T-helper 17 cell (primary cell): ENCODE measurements around the gene LRCOL1. TPM values are rescaled to one million over a fixed set of nuclear protein-coding genes. Genes with fewer than 3 reads are reported as not detected.

Source experiments
- ATAC-seq: fragments of 150-1000 bp; cut with Tn5 transposase; 2 replicates; pipeline ENCODE4 v1.10.0; 2021; ENCODE audit warnings: mild to moderate bottlenecking, moderate library complexity
- DNase-seq, 3 donors: peaks; one replicate each; pipeline versions ENCODE4 v3.0.0 to v3.0.0-alpha.2; 2020 to 2021
- H3K9me3 ChIP-seq: one replicate; pipeline ENCODE4 v1.7.0; 2013; ENCODE audit warnings: low read length, mild to moderate bottlenecking; ENCODE audit not compliant: control insufficient read depth, poor library complexity, severe bottlenecking
- H3K27ac Mint-ChIP-seq: one replicate; pipeline ENCODE4 v1.8.0; 2022; ENCODE audit warnings: mild to moderate bottlenecking, moderate library complexity, mixed read lengths
- H3K27me3 Mint-ChIP-seq: one replicate; pipeline ENCODE4 v1.8.0; 2022; ENCODE audit warnings: mixed read lengths
- H3K36me3 Mint-ChIP-seq: one replicate; pipeline ENCODE4 v1.8.0; 2022; ENCODE audit warnings: low read depth, mixed read lengths
- H3K4me1 Mint-ChIP-seq: one replicate; pipeline ENCODE4 v1.8.0; 2022; ENCODE audit warnings: mild to moderate bottlenecking, mixed read lengths
- H3K4me3 Mint-ChIP-seq: one replicate; pipeline ENCODE4 v1.8.0; 2022; ENCODE audit warnings: mild to moderate bottlenecking, moderate library complexity, mixed read lengths
- total RNA-seq, 4 donors: library from RNA in 2 of 4; stranded (reverse) in 2 of 4; gene quantifications; one replicate each; pipeline ENCODE4 v1.2.3 and lab custom pipeline; 2022 to 2026

LRCOL1 gene
- total RNA-seq, 2 donors from 2014 or later = not detected

- no peak for ATAC-seq
- DNase-seq = no peak
- H3K9me3 ChIP-seq = no peaks in the 10 kb centered on the region
- no peak overlapping the region for H3K4me3 Mint-ChIP-seq
- peaks cover 8% of the 10 kb centered on the region for H3K36me3 Mint-ChIP-seq
- peaks cover 2% of the 10 kb centered on the region for H3K4me1 Mint-ChIP-seq
- H3K27me3 Mint-ChIP-seq = no peaks in the 10 kb centered on the region
- no peak overlapping the region for H3K27ac Mint-ChIP-seq
Measured at GRCh38 chr12:132642846-132643835, 32.8 kb upstream of the LRCOL1 start.

- Mint-ChIP-seq H3K4me3 (no peak overlapping the region), H3K36me3 (peaks cover 8% of the 10 kb centered on the region), H3K27me3 (no peaks in the 10 kb centered on the region), H3K4me1 (peaks cover 2% of the 10 kb centered on the region), H3K27ac (peak overlapping the region; percentile 65)
- no peaks in the 10 kb centered on the region for H3K9me3 ChIP-seq
- ATAC-seq (no peak), DNase-seq (no peak)
Measured at GRCh38 chr12:132641811-132642650, 31.6 kb upstream of the LRCOL1 start.

GRCh38 chr12:132640936-132641335 lies 30.6 kb upstream of the LRCOL1 start:
- H3K9me3 ChIP-seq = no peaks in the 10 kb centered on the region
- peaks cover 4% of the 10 kb centered on the region for H3K4me1 Mint-ChIP-seq
- H3K27ac Mint-ChIP-seq = peak overlapping the region; percentile 65
- H3K4me3 Mint-ChIP-seq = no peak overlapping the region
- peaks cover 8% of the 10 kb centered on the region for H3K36me3 Mint-ChIP-seq
- DNase-seq (no peak), ATAC-seq (no peak)
- H3K27me3 Mint-ChIP-seq = no peaks in the 10 kb centered on the region

GRCh38 chr12:132639956-132640520 lies 29.7 kb upstream of the LRCOL1 start:
- Mint-ChIP-seq H3K27ac (no peak overlapping the region), H3K36me3 (peaks cover 8% of the 10 kb centered on the region), H3K27me3 (no peaks in the 10 kb centered on the region), H3K4me3 (no peak overlapping the region), H3K4me1 (peaks cover 4% of the 10 kb centered on the region)
- ATAC-seq = no peak
- no peak for DNase-seq
- H3K9me3 ChIP-seq = no peaks in the 10 kb centered on the region

GRCh38 chr12:132638541-132639408 lies 28.4 kb upstream of the LRCOL1 start:
- peaks cover 7% of the 10 kb centered on the region for H3K4me1 Mint-ChIP-seq
- ATAC-seq (no peak), DNase-seq (no peak)
- H3K9me3 ChIP-seq = no peaks in the 10 kb centered on the region
- no peak overlapping the region for H3K27ac Mint-ChIP-seq
- H3K4me3 Mint-ChIP-seq = no peak overlapping the region
- H3K27me3 Mint-ChIP-seq = no peaks in the 10 kb centered on the region
- peaks cover 8% of the 10 kb centered on the region for H3K36me3 Mint-ChIP-seq

GRCh38 chr12:132637811-132638210 lies 27.4 kb upstream of the LRCOL1 start:
- Mint-ChIP-seq H3K36me3 (peaks cover 8% of the 10 kb centered on the region), H3K27me3 (no peaks in the 10 kb centered on the region), H3K4me1 (peaks cover 7% of the 10 kb centered on the region), H3K27ac (no peak overlapping the region), H3K4me3 (no peak overlapping the region)
- H3K9me3 ChIP-seq = no peaks in the 10 kb centered on the region
- ATAC-seq (no peak), DNase-seq (no peak)

GRCh38 chr12:132635076-132635955 lies 24.9 kb upstream of the LRCOL1 start:
- H3K9me3 ChIP-seq = no peaks in the 10 kb centered on the region
- Mint-ChIP-seq H3K4me1 (peaks cover 7% of the 10 kb centered on the region), H3K4me3 (no peak overlapping the region), H3K27me3 (no peaks in the 10 kb centered on the region), H3K36me3 (peaks cover 11% of the 10 kb centered on the region), H3K27ac (peak overlapping the region; percentile 37)
- no peak for DNase-seq
- no peak for ATAC-seq

- no peaks in the 10 kb centered on the region for H3K9me3 ChIP-seq
- no peak overlapping the region for H3K4me3 Mint-ChIP-seq
- H3K27ac Mint-ChIP-seq = no peak overlapping the region
- DNase-seq (no peak), ATAC-seq (no peak)
- H3K27me3 Mint-ChIP-seq = no peaks in the 10 kb centered on the region
- peaks cover 14% of the 10 kb centered on the region for H3K36me3 Mint-ChIP-seq
- peaks cover 6% of the 10 kb centered on the region for H3K4me1 Mint-ChIP-seq
Measured at GRCh38 chr12:132634411-132634990, 24.1 kb upstream of the LRCOL1 start.

GRCh38 chr12:132633901-132634300 lies 23.5 kb upstream of the LRCOL1 start:
- ATAC-seq (no peak), DNase-seq (no peak)
- Mint-ChIP-seq H3K27ac (no peak overlapping the region), H3K27me3 (no peaks in the 10 kb centered on the region), H3K36me3 (peaks cover 12% of the 10 kb centered on the region), H3K4me3 (no peak overlapping the region), H3K4me1 (peaks cover 6% of the 10 kb centered on the region)
- H3K9me3 ChIP-seq = no peaks in the 10 kb centered on the region

GRCh38 chr12:132633398-132633797 lies 23.0 kb upstream of the LRCOL1 start:
- Mint-ChIP-seq H3K4me1 (peaks cover 8% of the 10 kb centered on the region), H3K4me3 (no peak overlapping the region), H3K27ac (no peak overlapping the region), H3K36me3 (peaks cover 12% of the 10 kb centered on the region), H3K27me3 (no peaks in the 10 kb centered on the region)
- ATAC-seq (no peak), DNase-seq (no peak)
- H3K9me3 ChIP-seq = no peaks in the 10 kb centered on the region

- Mint-ChIP-seq H3K4me3 (no peak overlapping the region), H3K27ac (no peak overlapping the region), H3K27me3 (no peaks in the 10 kb centered on the region), H3K4me1 (peaks cover 8% of the 10 kb centered on the region), H3K36me3 (peaks cover 12% of the 10 kb centered on the region)
- ATAC-seq (no peak), DNase-seq (no peak)
- H3K9me3 ChIP-seq = no peaks in the 10 kb centered on the region
Measured at GRCh38 chr12:132632521-132633228, 22.3 kb upstream of the LRCOL1 start.
